ENCODE results near the gene RAB30. TPM values are rescaled to one million over a fixed set of nuclear protein-coding genes. Genes with fewer than 3 reads are reported as not detected.
"Not testable (repeated sequence)": the region's sequence is repeated elsewhere in the genome, so short reads cannot be mapped to it uniquely, and the experiment has no call there.

Gene RAB30
- total RNA-seq, 1 donor from 2014 or later: 10.8 TPM

- no peaks in the 10 kb centered on the region for H3K36me3 ChIP-seq
- DNase-seq (ENCODE audit: extremely low spot score in 2 of 2): no peak
- intact Hi-C loops (cut with DNase I): no loop called here
- no peaks in the 10 kb centered on the region for H3K9me3 ChIP-seq
- no peak overlapping the region for H3K4me3 ChIP-seq
- TF ChIP-seq CTCF (IDR thresholded peaks at IDR 0.05) (no peak), POLR2AphosphoS5 (IDR thresholded peaks at IDR 0.05; ENCODE audit: insufficient read depth in 1 of 2, low read depth in 1 of 2) (no peak), POLR2A (IDR thresholded peaks at IDR 0.05) (no peak)
- H3K27ac ChIP-seq: no peak overlapping the region
- no peaks in the 10 kb centered on the region for H3K4me1 ChIP-seq
- no peaks in the 10 kb centered on the region for H3K27me3 ChIP-seq
Observed at GRCh38 chr11:82944198-82944597, 127.5 kb downstream of the RAB30 start.

GRCh38 chr11:82943430-82943829 is 128.3 kb downstream of the RAB30 start:
- DNase-seq (ENCODE audit: extremely low spot score in 2 of 2); H3K36me3 ChIP-seq; H3K4me3 ChIP-seq; H3K27me3 ChIP-seq; intact Hi-C loops (cut with DNase I); H3K27ac ChIP-seq; H3K9me3 ChIP-seq; H3K4me1 ChIP-seq: not testable (repeated sequence)

GRCh38 chr11:82942376-82942775 is 129.3 kb downstream of the RAB30 start:
- DNase-seq (ENCODE audit: extremely low spot score in 2 of 2): no peak
- H3K4me1 ChIP-seq: no peaks in the 10 kb centered on the region
- intact Hi-C loops (cut with DNase I): no loop called here
- H3K27ac ChIP-seq: no peak overlapping the region
- no peak overlapping the region for H3K4me3 ChIP-seq
- H3K27me3 ChIP-seq: no peaks in the 10 kb centered on the region
- no peaks in the 10 kb centered on the region for H3K36me3 ChIP-seq
- no peaks in the 10 kb centered on the region for H3K9me3 ChIP-seq
- TF ChIP-seq CTCF (IDR thresholded peaks at IDR 0.05): no peak
- no peak for TF ChIP-seq POLR2AphosphoS5 (IDR thresholded peaks at IDR 0.05; ENCODE audit: insufficient read depth in 1 of 2, low read depth in 1 of 2)
- TF ChIP-seq POLR2A (IDR thresholded peaks at IDR 0.05): no peak

GRCh38 chr11:82939456-82939855 is 132.2 kb downstream of the RAB30 start:
- no peak overlapping the region for H3K4me3 ChIP-seq
- intact Hi-C loops (cut with DNase I): no loop called here
- no peak for TF ChIP-seq POLR2A (IDR thresholded peaks at IDR 0.05)

GRCh38 chr11:82937554-82937953 is 134.1 kb downstream of the RAB30 start:
- intact Hi-C loops (cut with DNase I): no loop called here
- TF ChIP-seq POLR2A (IDR thresholded peaks at IDR 0.05) (no peak), CTCF (IDR thresholded peaks at IDR 0.05) (no peak), POLR2AphosphoS5 (IDR thresholded peaks at IDR 0.05; ENCODE audit: insufficient read depth in 1 of 2, low read depth in 1 of 2) (no peak)
- H3K27me3 ChIP-seq: no peaks in the 10 kb centered on the region
- H3K4me3 ChIP-seq: no peak overlapping the region
- DNase-seq (ENCODE audit: extremely low spot score in 2 of 2): no peak
- H3K4me1 ChIP-seq: no peaks in the 10 kb centered on the region
- no peaks in the 10 kb centered on the region for H3K9me3 ChIP-seq
- H3K27ac ChIP-seq: no peak overlapping the region
- H3K36me3 ChIP-seq: no peaks in the 10 kb centered on the region

More at GRCh38 chr11:82939456-82939855, 132.2 kb downstream of the RAB30 start:
- Histone ChIP-seq H3K27me3 (no peaks in the 10 kb centered on the region), H3K9me3 (no peaks in the 10 kb centered on the region), H3K36me3 (no peaks in the 10 kb centered on the region), H3K4me1 (no peaks in the 10 kb centered on the region), H3K27ac (no peak overlapping the region)
- DNase-seq (ENCODE audit: extremely low spot score in 2 of 2): no peak

GRCh38 chr11:82936261-82936660 is 135.4 kb downstream of the RAB30 start:
- no peak overlapping the region for H3K27ac ChIP-seq
- intact Hi-C loops (cut with DNase I): no loop called here
- no peaks in the 10 kb centered on the region for H3K4me1 ChIP-seq
- H3K9me3 ChIP-seq: no peaks in the 10 kb centered on the region
- no peak overlapping the region for H3K4me3 ChIP-seq
- DNase-seq (ENCODE audit: extremely low spot score in 2 of 2): no peak
- no peaks in the 10 kb centered on the region for H3K36me3 ChIP-seq
- H3K27me3 ChIP-seq: no peaks in the 10 kb centered on the region
- TF ChIP-seq POLR2AphosphoS5 (IDR thresholded peaks at IDR 0.05; ENCODE audit: insufficient read depth in 1 of 2, low read depth in 1 of 2) (no peak), CTCF (IDR thresholded peaks at IDR 0.05) (no peak), POLR2A (IDR thresholded peaks at IDR 0.05) (no peak)
